HepG2 (cell line): ENCODE data around the gene CCND1. TPM values are rescaled to one million over a fixed set of nuclear protein-coding genes. Genes with fewer than 3 reads are reported as not detected.
A peak's percentile ranks its signal among the peaks of the same experiment; 100 is the strongest.

ENCODE experiments used
- CENPT ChIP-seq: sonication (generic); formaldehyde crosslinking; IDR thresholded peaks from 2 replicates; pipeline ENCODE4 v1.8.0; 2022; ENCODE audit warnings: low read depth, mild to moderate bottlenecking, moderate library complexity, missing genetic modification reagents
- ELF1 ChIP-seq: sonication (generic); formaldehyde crosslinking; IDR thresholded peaks from 2 replicates; pipeline ENCODE4 v1.4.0; 2020; ENCODE audit warnings: missing genetic modification reagents
- GTF3A ChIP-seq: sonication (generic); formaldehyde crosslinking; conservative IDR thresholded peaks from 2 replicates; pipeline ENCODE4 v1.4.0; 2020; ENCODE audit warnings: mild to moderate bottlenecking, missing genetic modification reagents
- KAT8 ChIP-seq: IDR thresholded peaks from 2 replicates; pipeline ENCODE4 v1.6.1; 2016; ENCODE audit warnings: missing genetic modification reagents, missing compliant biosample characterization
- PRMT3 ChIP-seq: sonication (generic); formaldehyde crosslinking; IDR thresholded peaks from 2 replicates; pipeline ENCODE4 v1.8.1; 2022; ENCODE audit warnings: low read depth, mild to moderate bottlenecking, moderate library complexity, missing genetic modification reagents, borderline replicate concordance
- ZBTB7A ChIP-seq: sonication (generic); formaldehyde crosslinking; IDR thresholded peaks from 2 replicates; pipeline ENCODE4 v1.8.0; 2022; ENCODE audit warnings: mild to moderate bottlenecking, missing genetic modification reagents
- ZFP36L2 ChIP-seq: sonication (generic); formaldehyde crosslinking; IDR thresholded peaks from 2 replicates; pipeline ENCODE4 v1.4.0; 2020; ENCODE audit warnings: missing genetic modification reagents
- ZNF121 ChIP-seq: sonication (generic); formaldehyde crosslinking; IDR thresholded peaks from 2 replicates; pipeline ENCODE4 v1.5.0; 2020; ENCODE audit warnings: mild to moderate bottlenecking, missing genetic modification reagents
- ZNF205 ChIP-seq: IDR thresholded peaks from 2 replicates; pipeline ENCODE4 v1.6.1; 2018; ENCODE audit warnings: missing biosample characterization, missing genetic modification reagents
- ZNF282 ChIP-seq: fragments of 450-650 bp; IDR thresholded peaks from 2 replicates; pipeline ENCODE4 v1.6.1; 2018; ENCODE audit not compliant: partially characterized antibody
- ZNF672 ChIP-seq: sonication (generic); formaldehyde crosslinking; IDR thresholded peaks from 2 replicates; pipeline ENCODE4 v1.8.1; 2022; ENCODE audit warnings: missing genetic modification reagents
- ZNF678 ChIP-seq: sonication (generic); formaldehyde crosslinking; IDR thresholded peaks from 2 replicates; pipeline ENCODE4 v1.4.0; 2020; ENCODE audit warnings: mild to moderate bottlenecking, missing genetic modification reagents
- polyA plus RNA-seq, 8 experiments: library from polyadenylated mRNA; depleted of rRNA in 3 of 8; stranded (reverse) in 7 of 8; unstranded in 1 of 8; fragments of >200 nt; fragmentation: Illumina TruSeq in 4 of 8; extraction: Trizol in 4 of 8; gene quantifications; 2 replicates each; pipeline versions ENCODE4 v1.2.1 to v1.2.3, GENCODE V29; 2011 to 2016; ENCODE audit warnings: low read depth in 4 of 8, missing spikeins in 1 of 8, mixed read lengths in 1 of 8; ENCODE audit not compliant: insufficient read depth in 1 of 8
- total RNA-seq, 5 experiments: library from RNA; depleted of rRNA; stranded (reverse); fragments of >200 nt; fragmentation: Illumina TruSeq; extraction: Trizol; gene quantifications; 2 replicates each; pipeline ENCODE4 v1.2.3, GENCODE V29; 2016; ENCODE audit warnings: low read depth in 1 of 5
- TF ChIP-seq, protein P1 (sequence below): sonication (generic); IDR thresholded peaks from 2 replicates; pipeline ENCODE4 v1.6.1; 2016; ENCODE audit warnings: low read depth, borderline replicate concordance
- TF ChIP-seq, protein P2 (sequence below): sonication (generic); formaldehyde crosslinking; IDR thresholded peaks from 2 replicates; pipeline ENCODE4 v1.5.0; 2020; ENCODE audit warnings: mild to moderate bottlenecking, missing genetic modification reagents
- TF ChIP-seq, protein P3 (sequence below): sonication (generic); formaldehyde crosslinking; IDR thresholded peaks from 2 replicates; pipeline ENCODE4 v1.4.0; 2020; ENCODE audit warnings: mild to moderate bottlenecking, missing genetic modification reagents
- TF ChIP-seq, protein P4 (sequence below): sonication (generic); formaldehyde crosslinking; IDR thresholded peaks from 2 replicates; pipeline ENCODE4 v1.8.0; 2022; ENCODE audit warnings: mild to moderate bottlenecking, missing genetic modification reagents, moderate library complexity
- TF ChIP-seq, protein P5 (sequence below): sonication (generic); formaldehyde crosslinking; IDR thresholded peaks from 2 replicates; pipeline ENCODE4 v1.4.0; 2020; ENCODE audit warnings: missing genetic modification reagents
- TF ChIP-seq, protein P6 (sequence below): sonication (generic); formaldehyde crosslinking; IDR thresholded peaks from 2 replicates; pipeline ENCODE4 v1.8.0; 2022; ENCODE audit warnings: mild to moderate bottlenecking, missing genetic modification reagents, borderline replicate concordance
- TF ChIP-seq, protein P7 (sequence below): sonication (generic); formaldehyde crosslinking; IDR thresholded peaks from 2 replicates; pipeline ENCODE4 v1.4.0; 2020; ENCODE audit warnings: missing genetic modification reagents, low read depth, mild to moderate bottlenecking, borderline replicate concordance

Gene CCND1
- total and polyA plus RNA-seq, 2 of the 13 experiments (the other 11 are each of a cell fraction or from before 2014, with no cell fraction given) = 107 to 136 TPM

DNA sequence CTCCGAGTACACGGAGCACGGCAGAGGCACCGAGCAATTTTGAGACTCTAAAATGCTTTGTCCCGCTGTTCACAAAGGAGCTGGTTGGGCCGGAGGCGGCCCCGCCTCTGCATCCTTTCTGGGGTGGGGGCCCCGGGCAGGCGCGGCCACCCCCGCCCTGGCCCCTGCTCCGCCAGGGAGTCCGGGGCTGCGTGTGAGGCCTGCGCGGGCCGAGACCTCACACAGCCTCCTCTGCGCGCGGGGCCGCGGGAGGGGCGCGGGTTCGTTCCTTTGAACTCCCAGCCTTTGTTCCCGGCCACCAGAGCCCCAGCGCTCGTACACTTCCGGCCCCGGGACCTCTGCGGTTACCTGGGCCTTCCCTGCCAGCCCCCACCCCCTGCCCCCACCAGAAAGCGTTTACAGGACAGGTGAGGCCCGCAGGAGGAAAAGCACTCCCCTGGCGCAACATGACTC is 61.3 kb downstream of the CCND1 start (continued):
- no peak for TF ChIP-seq ZNF672
- TF ChIP-seq, protein P1, sequence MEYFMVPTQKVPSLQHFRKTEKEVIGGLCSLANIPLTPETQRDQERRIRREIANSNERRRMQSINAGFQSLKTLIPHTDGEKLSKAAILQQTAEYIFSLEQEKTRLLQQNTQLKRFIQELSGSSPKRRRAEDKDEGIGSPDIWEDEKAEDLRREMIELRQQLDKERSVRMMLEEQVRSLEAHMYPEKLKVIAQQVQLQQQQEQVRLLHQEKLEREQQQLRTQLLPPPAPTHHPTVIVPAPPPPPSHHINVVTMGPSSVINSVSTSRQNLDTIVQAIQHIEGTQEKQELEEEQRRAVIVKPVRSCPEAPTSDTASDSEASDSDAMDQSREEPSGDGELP = peak; percentile 67; the same call in 1 of the 2 replicates
- TF ChIP-seq ZNF121 (CRISPR knock-in tag) = peak; percentile 30; the same call in 1 of the 2 replicates
- TF ChIP-seq, protein P2, sequence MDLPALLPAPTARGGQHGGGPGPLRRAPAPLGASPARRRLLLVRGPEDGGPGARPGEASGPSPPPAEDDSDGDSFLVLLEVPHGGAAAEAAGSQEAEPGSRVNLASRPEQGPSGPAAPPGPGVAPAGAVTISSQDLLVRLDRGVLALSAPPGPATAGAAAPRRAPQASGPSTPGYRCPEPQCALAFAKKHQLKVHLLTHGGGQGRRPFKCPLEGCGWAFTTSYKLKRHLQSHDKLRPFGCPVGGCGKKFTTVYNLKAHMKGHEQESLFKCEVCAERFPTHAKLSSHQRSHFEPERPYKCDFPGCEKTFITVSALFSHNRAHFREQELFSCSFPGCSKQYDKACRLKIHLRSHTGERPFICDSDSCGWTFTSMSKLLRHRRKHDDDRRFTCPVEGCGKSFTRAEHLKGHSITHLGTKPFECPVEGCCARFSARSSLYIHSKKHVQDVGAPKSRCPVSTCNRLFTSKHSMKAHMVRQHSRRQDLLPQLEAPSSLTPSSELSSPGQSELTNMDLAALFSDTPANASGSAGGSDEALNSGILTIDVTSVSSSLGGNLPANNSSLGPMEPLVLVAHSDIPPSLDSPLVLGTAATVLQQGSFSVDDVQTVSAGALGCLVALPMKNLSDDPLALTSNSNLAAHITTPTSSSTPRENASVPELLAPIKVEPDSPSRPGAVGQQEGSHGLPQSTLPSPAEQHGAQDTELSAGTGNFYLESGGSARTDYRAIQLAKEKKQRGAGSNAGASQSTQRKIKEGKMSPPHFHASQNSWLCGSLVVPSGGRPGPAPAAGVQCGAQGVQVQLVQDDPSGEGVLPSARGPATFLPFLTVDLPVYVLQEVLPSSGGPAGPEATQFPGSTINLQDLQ = no peak
- TF ChIP-seq, protein P3, sequence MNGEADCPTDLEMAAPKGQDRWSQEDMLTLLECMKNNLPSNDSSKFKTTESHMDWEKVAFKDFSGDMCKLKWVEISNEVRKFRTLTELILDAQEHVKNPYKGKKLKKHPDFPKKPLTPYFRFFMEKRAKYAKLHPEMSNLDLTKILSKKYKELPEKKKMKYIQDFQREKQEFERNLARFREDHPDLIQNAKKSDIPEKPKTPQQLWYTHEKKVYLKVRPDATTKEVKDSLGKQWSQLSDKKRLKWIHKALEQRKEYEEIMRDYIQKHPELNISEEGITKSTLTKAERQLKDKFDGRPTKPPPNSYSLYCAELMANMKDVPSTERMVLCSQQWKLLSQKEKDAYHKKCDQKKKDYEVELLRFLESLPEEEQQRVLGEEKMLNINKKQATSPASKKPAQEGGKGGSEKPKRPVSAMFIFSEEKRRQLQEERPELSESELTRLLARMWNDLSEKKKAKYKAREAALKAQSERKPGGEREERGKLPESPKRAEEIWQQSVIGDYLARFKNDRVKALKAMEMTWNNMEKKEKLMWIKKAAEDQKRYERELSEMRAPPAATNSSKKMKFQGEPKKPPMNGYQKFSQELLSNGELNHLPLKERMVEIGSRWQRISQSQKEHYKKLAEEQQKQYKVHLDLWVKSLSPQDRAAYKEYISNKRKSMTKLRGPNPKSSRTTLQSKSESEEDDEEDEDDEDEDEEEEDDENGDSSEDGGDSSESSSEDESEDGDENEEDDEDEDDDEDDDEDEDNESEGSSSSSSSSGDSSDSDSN = peak; percentile 73
- TF ChIP-seq KAT8 (CRISPR knock-in tag) = peak; percentile 60; the same call in 1 of the 2 replicates
- no peak for TF ChIP-seq ZFP36L2 (CRISPR knock-in tag)
- no peak for TF ChIP-seq ZNF678 (CRISPR knock-in tag)
- TF ChIP-seq, protein P4, sequence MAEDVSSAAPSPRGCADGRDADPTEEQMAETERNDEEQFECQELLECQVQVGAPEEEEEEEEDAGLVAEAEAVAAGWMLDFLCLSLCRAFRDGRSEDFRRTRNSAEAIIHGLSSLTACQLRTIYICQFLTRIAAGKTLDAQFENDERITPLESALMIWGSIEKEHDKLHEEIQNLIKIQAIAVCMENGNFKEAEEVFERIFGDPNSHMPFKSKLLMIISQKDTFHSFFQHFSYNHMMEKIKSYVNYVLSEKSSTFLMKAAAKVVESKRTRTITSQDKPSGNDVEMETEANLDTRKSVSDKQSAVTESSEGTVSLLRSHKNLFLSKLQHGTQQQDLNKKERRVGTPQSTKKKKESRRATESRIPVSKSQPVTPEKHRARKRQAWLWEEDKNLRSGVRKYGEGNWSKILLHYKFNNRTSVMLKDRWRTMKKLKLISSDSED (CRISPR knock-in tag) = no peak
- no peak for TF ChIP-seq ZNF282
- TF ChIP-seq GTF3A (CRISPR knock-in tag) = no peak
- no peak for TF ChIP-seq PRMT3 (CRISPR knock-in tag)
- TF ChIP-seq, protein P5, sequence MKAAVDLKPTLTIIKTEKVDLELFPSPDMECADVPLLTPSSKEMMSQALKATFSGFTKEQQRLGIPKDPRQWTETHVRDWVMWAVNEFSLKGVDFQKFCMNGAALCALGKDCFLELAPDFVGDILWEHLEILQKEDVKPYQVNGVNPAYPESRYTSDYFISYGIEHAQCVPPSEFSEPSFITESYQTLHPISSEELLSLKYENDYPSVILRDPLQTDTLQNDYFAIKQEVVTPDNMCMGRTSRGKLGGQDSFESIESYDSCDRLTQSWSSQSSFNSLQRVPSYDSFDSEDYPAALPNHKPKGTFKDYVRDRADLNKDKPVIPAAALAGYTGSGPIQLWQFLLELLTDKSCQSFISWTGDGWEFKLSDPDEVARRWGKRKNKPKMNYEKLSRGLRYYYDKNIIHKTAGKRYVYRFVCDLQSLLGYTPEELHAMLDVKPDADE (CRISPR knock-in tag) = no peak
- TF ChIP-seq, protein P6, sequence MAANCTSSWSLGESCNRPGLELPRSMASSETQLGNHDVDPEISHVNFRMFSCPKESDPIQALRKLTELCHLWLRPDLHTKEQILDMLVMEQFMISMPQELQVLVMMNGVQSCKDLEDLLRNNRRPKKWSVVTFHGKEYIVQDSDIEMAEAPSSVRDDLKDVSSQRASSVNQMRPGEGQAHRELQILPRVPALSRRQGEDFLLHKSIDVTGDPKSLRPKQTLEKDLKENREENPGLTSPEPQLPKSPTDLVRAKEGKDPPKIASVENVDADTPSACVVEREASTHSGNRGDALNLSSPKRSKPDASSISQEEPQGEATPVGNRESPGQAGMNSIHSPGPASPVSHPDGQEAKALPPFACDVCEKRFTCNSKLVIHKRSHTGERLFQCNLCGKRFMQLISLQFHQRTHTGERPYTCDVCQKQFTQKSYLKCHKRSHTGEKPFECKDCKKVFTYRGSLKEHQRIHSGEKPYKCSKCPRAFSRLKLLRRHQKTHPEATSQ (CRISPR knock-in tag) = no peak
- TF ChIP-seq, protein P7, sequence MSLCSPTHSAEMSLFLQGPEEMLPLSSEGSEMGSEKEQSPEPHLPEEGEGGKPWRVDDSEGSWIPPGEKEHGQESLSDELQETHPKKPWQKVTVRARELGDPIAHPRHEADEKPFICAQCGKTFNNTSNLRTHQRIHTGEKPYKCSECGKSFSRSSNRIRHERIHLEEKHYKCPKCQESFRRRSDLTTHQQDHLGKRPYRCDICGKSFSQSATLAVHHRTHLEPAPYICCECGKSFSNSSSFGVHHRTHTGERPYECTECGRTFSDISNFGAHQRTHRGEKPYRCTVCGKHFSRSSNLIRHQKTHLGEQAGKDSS (CRISPR knock-in tag) = no peak
- no peak for TF ChIP-seq ZBTB7A (CRISPR knock-in tag)
- TF ChIP-seq CENPT (CRISPR knock-in tag) = no peak
- TF ChIP-seq ZNF205 (CRISPR knock-in tag) = no peak
- peak; percentile 71 for TF ChIP-seq ELF1
